H9 (cell line): ENCODE data around the gene IREB2. TPM values are rescaled to one million over a fixed set of nuclear protein-coding genes. Genes with fewer than 3 reads are reported as not detected.
A peak's percentile ranks its signal among the peaks of the same experiment; 100 is the strongest.

Source experiments
- DNase-seq: peaks from one replicate; pipeline ENCODE4 v3.0.0-alpha.2; 2017
- H2AFZ ChIP-seq: one replicate; pipeline ENCODE4 v1.6.1; 2013; ENCODE audit warnings: mild to moderate bottlenecking, low read length, control low read depth, moderate library complexity
- H2AK5ac ChIP-seq: 2 replicates; pipeline ENCODE4 v1.6.1; 2013; ENCODE audit warnings: low read length, control low read depth, mixed read lengths; ENCODE audit not compliant: insufficient read length
- H2BK120ac ChIP-seq: one replicate; pipeline ENCODE4 v1.6.1; 2013; ENCODE audit warnings: low read depth, mild to moderate bottlenecking, low read length, control low read depth, inconsistent platforms; ENCODE audit not compliant: poor library complexity, severe bottlenecking
- H2BK12ac ChIP-seq: 2 replicates; pipeline ENCODE4 v1.6.1; 2013; ENCODE audit warnings: low read length, control low read depth, mixed read lengths, low read depth; ENCODE audit not compliant: insufficient read length
- H2BK15ac ChIP-seq: 2 replicates; pipeline ENCODE4 v1.6.1; 2013; ENCODE audit warnings: low read depth, low read length, control low read depth
- H2BK20ac ChIP-seq: one replicate; pipeline ENCODE4 v1.6.1; 2013; ENCODE audit warnings: low read depth, mild to moderate bottlenecking, low read length, control low read depth, inconsistent platforms; ENCODE audit not compliant: poor library complexity, severe bottlenecking
- H2BK5ac ChIP-seq: 2 replicates; pipeline ENCODE4 v1.6.1; 2013; ENCODE audit warnings: low read length, control low read depth, mixed read lengths; ENCODE audit not compliant: insufficient read length
- H3K14ac ChIP-seq: 2 replicates; pipeline ENCODE4 v1.6.1; 2013; ENCODE audit warnings: low read length, control low read depth; ENCODE audit not compliant: insufficient read depth
- H3K18ac ChIP-seq: 2 replicates; pipeline ENCODE4 v1.6.1; 2013; ENCODE audit warnings: low read depth, mild to moderate bottlenecking, mixed read lengths, low read length, control low read depth; ENCODE audit not compliant: insufficient read length
- H3K23ac ChIP-seq: 2 replicates; pipeline ENCODE4 v1.6.1; 2013; ENCODE audit warnings: low read length, control low read depth, mixed read lengths, low read depth; ENCODE audit not compliant: insufficient read length
- H3K23me2 ChIP-seq: 2 replicates; pipeline ENCODE4 v1.6.1; 2013; ENCODE audit warnings: low read depth, mild to moderate bottlenecking, mixed read lengths, low read length, control low read depth; ENCODE audit not compliant: insufficient read length, poor library complexity, severe bottlenecking
- H3K27ac ChIP-seq: 2 replicates; pipeline ENCODE4 v1.5.1; 2013; ENCODE audit warnings: low read length, control low read depth, mixed read lengths, low read depth; ENCODE audit not compliant: insufficient read length
- H3K27me3 ChIP-seq: 2 replicates; pipeline ENCODE4 v1.6.1; 2013; ENCODE audit warnings: low read length, control low read depth, inconsistent platforms; ENCODE audit not compliant: insufficient read depth
- H3K4ac ChIP-seq: 2 replicates; pipeline ENCODE4 v1.6.1; 2013; ENCODE audit warnings: low read depth, mild to moderate bottlenecking, control low read depth, inconsistent platforms, low read length, moderate library complexity
- H3K4me1 ChIP-seq: 2 replicates; pipeline ENCODE4 v1.6.1; 2013; ENCODE audit warnings: low read length, control low read depth, inconsistent platforms; ENCODE audit not compliant: insufficient read depth
- H3K4me2 ChIP-seq: 2 replicates; pipeline ENCODE4 v1.6.1; 2013; ENCODE audit warnings: low read length, control low read depth, mixed read lengths; ENCODE audit not compliant: insufficient read length, insufficient read depth
- H3K56ac ChIP-seq: 2 replicates; pipeline ENCODE4 v1.6.1; 2013; ENCODE audit warnings: low read depth, mild to moderate bottlenecking, mixed read lengths, low read length, control low read depth; ENCODE audit not compliant: insufficient read length
- H3K79me1 ChIP-seq: 2 replicates; pipeline ENCODE4 v1.6.1; 2013; ENCODE audit warnings: low read depth, mild to moderate bottlenecking, moderate library complexity, low read length, control low read depth, inconsistent platforms; ENCODE audit not compliant: insufficient read depth, poor library complexity, severe bottlenecking
- H3K79me2 ChIP-seq: 2 replicates; pipeline ENCODE4 v1.6.1; 2013; ENCODE audit warnings: low read length, control low read depth, inconsistent platforms; ENCODE audit not compliant: insufficient read depth
- H3K9ac ChIP-seq: 2 replicates; pipeline ENCODE4 v1.6.1; 2013; ENCODE audit warnings: low read length, control low read depth, mixed read lengths; ENCODE audit not compliant: insufficient read length; ENCODE audit errors: extremely low read depth
- H3K9me3 ChIP-seq: one replicate; pipeline ENCODE4 v1.6.1; 2013; ENCODE audit warnings: low read depth, low read length, inconsistent platforms; ENCODE audit not compliant: control insufficient read depth
- H3T11ph ChIP-seq: one replicate; pipeline ENCODE4 v1.6.1; 2013; ENCODE audit warnings: mild to moderate bottlenecking, low read length, control low read depth, inconsistent platforms
- H4K20me1 ChIP-seq: one replicate; pipeline ENCODE4 v1.6.1; 2013; ENCODE audit not compliant: control insufficient read depth, insufficient read length, insufficient read depth
- H4K5ac ChIP-seq: 2 replicates; pipeline ENCODE4 v1.6.1; 2013; ENCODE audit warnings: low read depth, mild to moderate bottlenecking, mixed read lengths, low read length, control low read depth; ENCODE audit not compliant: insufficient read length
- H4K8ac ChIP-seq: replicated peaks from 2 replicates; pipeline ENCODE4 v1.6.1; 2013; ENCODE audit warnings: low read length, control low read depth, mixed read lengths, low read depth; ENCODE audit not compliant: insufficient read length
- H4K91ac ChIP-seq: 2 replicates; pipeline ENCODE4 v1.6.1; 2013; ENCODE audit warnings: low read depth, mild to moderate bottlenecking, moderate library complexity, mixed read lengths, low read length, control low read depth; ENCODE audit not compliant: insufficient read length
- H3K27ac Mint-ChIP-seq, 3 experiments: 2 replicates in 2 of 3; 3 replicates in 1 of 3; pipeline ENCODE4 v1.8.0; 2020 to 2021; ENCODE audit warnings: mixed read lengths in 3 of 3, mild to moderate bottlenecking in 1 of 3, moderate library complexity in 1 of 3
- H3K27me3 Mint-ChIP-seq: 2 replicates; pipeline ENCODE4 v1.8.0; 2021; ENCODE audit warnings: low read depth, mild to moderate bottlenecking, moderate library complexity, mixed read lengths
- H3K36me3 Mint-ChIP-seq, 3 experiments: 2 replicates in 2 of 3; 3 replicates in 1 of 3; pipeline ENCODE4 v1.8.0; 2020 to 2021; ENCODE audit warnings: low read depth in 3 of 3, mixed read lengths in 3 of 3; ENCODE audit not compliant: insufficient read depth in 1 of 3
- H3K4me1 Mint-ChIP-seq, 2 experiments: 2 replicates each; pipeline ENCODE4 v1.8.0; 2020; ENCODE audit warnings: mixed read lengths in 2 of 2
- H3K4me3 Mint-ChIP-seq, 2 experiments: 2 replicates in 1 of 2; 3 replicates in 1 of 2; pipeline ENCODE4 v1.8.0; 2020 to 2021; ENCODE audit warnings: mild to moderate bottlenecking in 2 of 2, mixed read lengths in 2 of 2, moderate library complexity in 1 of 2
- H3K9me3 Mint-ChIP-seq, 2 experiments: 2 replicates in 1 of 2; 3 replicates in 1 of 2; pipeline ENCODE4 v1.8.0; 2020; ENCODE audit warnings: mild to moderate bottlenecking in 2 of 2, mixed read lengths in 2 of 2, moderate library complexity in 1 of 2
- CTCF ChIP-seq: fragments of 200-600 bp; sonication (generic); conservative IDR thresholded peaks from 3 replicates; pipeline ENCODE4 v1.8.0; 2021; ENCODE audit warnings: antibody characterized with exemption, mild to moderate bottlenecking
- WGBS: extraction: QIAGEN DNeasy Blood & Tissue Kit; methylation state at CpG from one replicate; pipeline ENCODE4 v1.1.7; 2013; ENCODE audit warnings: missing lambda C conversion rate, low lambda C conversion rate, mixed read lengths; ENCODE audit not compliant: insufficient read length; ENCODE audit errors: extremely low coverage; 5-methylcytosine and 5-hydroxymethylcytosine counted together
- total RNA-seq: library from RNA; stranded (reverse); gene quantifications from 2 replicates; pipeline ENCODE4 v1.2.1, GENCODE V29; 2021

The IREB2 gene
- total RNA-seq, 1 experiment from 2014 or later, result 87.6 TPM

GRCh38 chr15:78508272-78508671 lies 70.3 kb downstream of the IREB2 start:
- Histone ChIP-seq H4K8ac (no peak overlapping the region), H3K9me3 (no peaks in the 10 kb centered on the region), H3K27ac (no peak overlapping the region), H3K9ac (no peak overlapping the region), H2BK12ac (no peak overlapping the region), H3K56ac (no peak overlapping the region), H4K20me1 (no peaks in the 10 kb centered on the region), H2AFZ (no peak overlapping the region), H2AK5ac (no peak overlapping the region), H3K18ac (no peak overlapping the region), H3K27me3 (peaks cover 5% of the 10 kb centered on the region; the same call in 1 of the 2 replicates), H2BK120ac (no peak overlapping the region), H3T11ph (no peak overlapping the region), H2BK20ac (no peak overlapping the region), H3K23me2 (peaks cover 10% of the 10 kb centered on the region), H3K4me2 (peak overlapping the region; percentile 95), H3K79me1 (no peaks in the 10 kb centered on the region), H3K23ac (no peak overlapping the region), H2BK5ac (no peak overlapping the region), H2BK15ac (no peak overlapping the region), H3K4me1 (no peaks in the 10 kb centered on the region; the same call in 1 of the 2 replicates), H3K14ac (no peak overlapping the region), H3K4ac (no peak overlapping the region), H4K5ac (no peak overlapping the region), H3K79me2 (no peaks in the 10 kb centered on the region), H4K91ac (no peak overlapping the region)
- no peak for DNase-seq
- H3K36me3 Mint-ChIP-seq, result no peaks in the 10 kb centered on the region
- H3K4me3 Mint-ChIP-seq, result peak overlapping the region; percentile 71 to 91
- TF ChIP-seq CTCF, result no peak
- no peak overlapping the region for H3K27ac Mint-ChIP-seq
- peaks cover 0 to 5% of the 10 kb centered on the region in 2 experiments; a peak in 3 of 5 replicates for H3K9me3 Mint-ChIP-seq
- WGBS, result no CpG with 5 or more reads among the region's 6 CpGs
- peaks cover 28% of the 10 kb centered on the region for H3K27me3 Mint-ChIP-seq
- H3K4me1 Mint-ChIP-seq, result peaks cover 8 to 9% of the 10 kb centered on the region in 2 experiments
